ENCODE results near the gene FAM120B.

FAM120B gene

GRCh38 chr6:170355661-170356060, 49.1 kb downstream of the FAM120B start:
- no peak for TF ChIP-seq GABPA (IDR thresholded peaks at IDR 0.05; ENCODE audit: low read depth)
- Histone ChIP-seq H3K4me3 (replicated peaks; ENCODE audit: insufficient read depth, low read length) (no peak overlapping the region), H3K27ac (replicated peaks) (no peak overlapping the region), H3K27me3 (ENCODE audit: insufficient read depth, poor library complexity, severe bottlenecking) (no peaks in the 10 kb centered on the region)
- no peak for DNase-seq (ENCODE audit: low read depth in 1 of 2, low spot score in 1 of 2)

DNA sequence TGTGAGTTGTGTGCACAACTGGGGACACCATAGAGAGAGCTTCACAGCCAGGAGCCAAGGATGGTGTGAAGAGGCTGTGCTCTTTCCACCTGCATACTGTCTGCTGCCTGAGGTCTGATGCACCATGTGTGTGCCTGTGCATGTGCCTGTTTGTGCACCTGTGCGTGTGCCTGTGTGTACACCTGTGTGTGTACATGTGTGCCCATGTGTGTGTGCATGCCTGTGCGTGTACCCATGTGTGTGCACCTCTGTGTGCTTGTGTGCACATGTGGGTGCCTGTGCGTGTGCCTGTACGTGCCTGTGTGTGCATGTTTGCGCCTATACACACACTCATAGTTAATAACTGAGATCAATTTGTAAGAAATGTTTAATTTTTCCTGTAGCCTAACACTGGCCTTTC, 51.3 kb downstream of the FAM120B start:
- no peaks in the 10 kb centered on the region for H3K27me3 ChIP-seq (ENCODE audit: insufficient read depth, poor library complexity, severe bottlenecking)
- no peak overlapping the region for H3K4me3 ChIP-seq (replicated peaks; ENCODE audit: insufficient read depth, low read length)
- TF ChIP-seq POLR2AphosphoS5 (IDR thresholded peaks at IDR 0.05; ENCODE audit: low read depth) (no peak), GABPA (IDR thresholded peaks at IDR 0.05; ENCODE audit: low read depth) (no peak), REST (IDR thresholded peaks at IDR 0.05; ENCODE audit: insufficient replicate concordance, low read depth) (no peak), SPI1 (IDR thresholded peaks at IDR 0.05; ENCODE audit: borderline replicate concordance, low read depth) (no peak)
- TF ChIP-seq, protein P1, sequence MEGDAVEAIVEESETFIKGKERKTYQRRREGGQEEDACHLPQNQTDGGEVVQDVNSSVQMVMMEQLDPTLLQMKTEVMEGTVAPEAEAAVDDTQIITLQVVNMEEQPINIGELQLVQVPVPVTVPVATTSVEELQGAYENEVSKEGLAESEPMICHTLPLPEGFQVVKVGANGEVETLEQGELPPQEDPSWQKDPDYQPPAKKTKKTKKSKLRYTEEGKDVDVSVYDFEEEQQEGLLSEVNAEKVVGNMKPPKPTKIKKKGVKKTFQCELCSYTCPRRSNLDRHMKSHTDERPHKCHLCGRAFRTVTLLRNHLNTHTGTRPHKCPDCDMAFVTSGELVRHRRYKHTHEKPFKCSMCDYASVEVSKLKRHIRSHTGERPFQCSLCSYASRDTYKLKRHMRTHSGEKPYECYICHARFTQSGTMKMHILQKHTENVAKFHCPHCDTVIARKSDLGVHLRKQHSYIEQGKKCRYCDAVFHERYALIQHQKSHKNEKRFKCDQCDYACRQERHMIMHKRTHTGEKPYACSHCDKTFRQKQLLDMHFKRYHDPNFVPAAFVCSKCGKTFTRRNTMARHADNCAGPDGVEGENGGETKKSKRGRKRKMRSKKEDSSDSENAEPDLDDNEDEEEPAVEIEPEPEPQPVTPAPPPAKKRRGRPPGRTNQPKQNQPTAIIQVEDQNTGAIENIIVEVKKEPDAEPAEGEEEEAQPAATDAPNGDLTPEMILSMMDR (IDR thresholded peaks at IDR 0.05; ENCODE audit: insufficient read depth, low read length): no peak
- no peak for DNase-seq (ENCODE audit: low read depth in 1 of 2, low spot score in 1 of 2)
- no peak overlapping the region for H3K27ac ChIP-seq (replicated peaks)

GRCh38 chr6:170358496-170358895, 51.9 kb downstream of the FAM120B start:
- TF ChIP-seq REST (IDR thresholded peaks at IDR 0.05; ENCODE audit: insufficient replicate concordance, low read depth): no peak
- TF ChIP-seq POLR2AphosphoS5 (IDR thresholded peaks at IDR 0.05; ENCODE audit: low read depth): no peak
- no peak for TF ChIP-seq GABPA (IDR thresholded peaks at IDR 0.05; ENCODE audit: low read depth)
- Histone ChIP-seq H3K27me3 (ENCODE audit: insufficient read depth, poor library complexity, severe bottlenecking) (no peaks in the 10 kb centered on the region), H3K27ac (replicated peaks) (no peak overlapping the region), H3K4me3 (replicated peaks; ENCODE audit: insufficient read depth, low read length) (no peak overlapping the region)
- DNase-seq (ENCODE audit: low read depth in 1 of 2, low spot score in 1 of 2): no peak

DNA sequence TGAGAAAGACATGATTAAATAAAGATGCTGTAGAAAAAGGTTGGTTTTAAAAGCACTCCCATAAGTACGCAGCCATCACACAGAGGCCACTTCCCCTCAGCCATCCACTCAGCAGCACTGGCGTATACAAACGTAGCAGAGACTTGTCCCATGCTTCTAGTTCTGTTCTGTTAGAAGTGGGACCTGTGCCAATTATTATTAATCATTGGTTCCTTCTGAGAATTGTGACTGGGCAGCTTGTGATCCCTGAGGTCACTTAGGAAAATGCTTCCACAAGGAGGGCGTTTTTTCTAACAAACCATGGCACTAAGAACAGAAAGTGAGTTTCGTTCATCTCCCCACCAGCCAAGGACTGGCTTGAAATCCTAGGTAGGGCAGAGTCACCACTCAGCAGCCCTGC, 53.9 kb downstream of the FAM120B start:
- Histone ChIP-seq H3K27ac (replicated peaks) (no peak overlapping the region), H3K4me3 (replicated peaks; ENCODE audit: insufficient read depth, low read length) (no peak overlapping the region), H3K27me3 (ENCODE audit: insufficient read depth, poor library complexity, severe bottlenecking) (no peaks in the 10 kb centered on the region)
- no peak for DNase-seq (ENCODE audit: low read depth in 1 of 2, low spot score in 1 of 2)
- no peak for TF ChIP-seq REST (IDR thresholded peaks at IDR 0.05; ENCODE audit: insufficient replicate concordance, low read depth)
- TF ChIP-seq, protein P1 (IDR thresholded peaks at IDR 0.05; ENCODE audit: insufficient read depth, low read length): no peak
- no peak for TF ChIP-seq POLR2AphosphoS5 (IDR thresholded peaks at IDR 0.05; ENCODE audit: low read depth)
- no peak for TF ChIP-seq SPI1 (IDR thresholded peaks at IDR 0.05; ENCODE audit: borderline replicate concordance, low read depth)
- TF ChIP-seq GABPA (IDR thresholded peaks at IDR 0.05; ENCODE audit: low read depth): no peak

Data from HL-60 (cell line).